Neural cell (in vitro differentiated cells): ENCODE data around the gene KIR3DL1. TPM values are rescaled to one million over a fixed set of nuclear protein-coding genes. Genes with fewer than 3 reads are reported as not detected.

Source experiments
- H2AFZ ChIP-seq: fragments of 200-600, 300-800 bp; sonication (generic), shearing (Covaris generic); 2 replicates; pipeline ENCODE4 v1.6.0; 2014; ENCODE audit warnings: low read depth, mild to moderate bottlenecking, antibody characterized with exemption, low read length, moderate library complexity
- H3F3A ChIP-seq: fragments of 200-600 bp; shearing (Covaris generic); 2 replicates; pipeline ENCODE4 v1.6.1; 2016; ENCODE audit warnings: mild to moderate bottlenecking, moderate library complexity, mixed read lengths, antibody characterized with exemption, low read length; ENCODE audit not compliant: insufficient read depth, poor library complexity, severe bottlenecking
- H3K27ac ChIP-seq: fragments of 200-600, 300-800 bp; sonication (generic), shearing (Covaris generic); 2 replicates; pipeline ENCODE4 v1.5.1; 2014; ENCODE audit warnings: mild to moderate bottlenecking, low read length, moderate library complexity
- H3K27me3 ChIP-seq: fragments of 300-800, 200-600 bp; sonication (generic), shearing (Covaris generic); 2 replicates; pipeline ENCODE4 v1.6.0; 2014; ENCODE audit warnings: mild to moderate bottlenecking, low read depth, low read length, moderate library complexity; ENCODE audit not compliant: insufficient read depth
- H3K36me3 ChIP-seq: fragments of 300-800, 200-600 bp; sonication (generic), shearing (Covaris generic); 2 replicates; pipeline ENCODE4 v1.5.1; 2014; ENCODE audit warnings: mild to moderate bottlenecking, antibody characterized with exemption, low read length, moderate library complexity; ENCODE audit not compliant: insufficient read depth
- H3K4me2 ChIP-seq: fragments of 300-800, 200-600 bp; sonication (generic), shearing (Covaris generic); 2 replicates; pipeline ENCODE4 v1.6.0; 2014; ENCODE audit warnings: mild to moderate bottlenecking, low read length
- H3K4me3 ChIP-seq: fragments of 300-800, 200-600 bp; sonication (generic), shearing (Covaris generic); 2 replicates; pipeline ENCODE4 v1.5.1; 2014; ENCODE audit warnings: mild to moderate bottlenecking, low read length, moderate library complexity
- H3K79me2 ChIP-seq: fragments of 200-600 bp; shearing (Covaris generic); replicated peaks from 2 replicates; pipeline ENCODE4 v1.6.0; 2014; ENCODE audit warnings: mild to moderate bottlenecking, low read length, moderate library complexity; ENCODE audit not compliant: insufficient read depth
- H3K9ac ChIP-seq: fragments of 300-800, 200-600 bp; sonication (generic), shearing (Covaris generic); 2 replicates; pipeline ENCODE4 v1.6.1; 2016; ENCODE audit warnings: mild to moderate bottlenecking, low read length, mixed read lengths
- H3K9me2 ChIP-seq: fragments of 200-600 bp; shearing (Covaris generic); 2 replicates; pipeline ENCODE4 v1.6.1; 2016; ENCODE audit warnings: mild to moderate bottlenecking, low read length, mixed read lengths; ENCODE audit not compliant: insufficient read depth
- H3K9me3 ChIP-seq: fragments of 200-600, 300-800 bp; sonication (generic), shearing (Covaris generic); 2 replicates; pipeline ENCODE4 v1.6.1; 2016; ENCODE audit warnings: mild to moderate bottlenecking, mixed run types, low read length, moderate library complexity, mixed read lengths
- H4K20me1 ChIP-seq: fragments of 200-600 bp; shearing (Covaris generic); 2 replicates; pipeline ENCODE4 v1.6.1; 2016; ENCODE audit warnings: mild to moderate bottlenecking, mixed run types; ENCODE audit not compliant: insufficient read depth
- CTCF ChIP-seq: fragments of 450-650 bp; IDR thresholded peaks from 2 replicates; pipeline ENCODE4 v1.5.1; 2014; ENCODE audit warnings: antibody characterized with exemption, mild to moderate bottlenecking, moderate library complexity; ENCODE audit not compliant: poor library complexity, severe bottlenecking
- EP300 ChIP-seq: fragments of 450-650 bp; conservative IDR thresholded peaks from 2 replicates; pipeline ENCODE4 v1.6.1; 2014; ENCODE audit warnings: antibody characterized with exemption, mild to moderate bottlenecking, moderate library complexity; ENCODE audit not compliant: poor library complexity, severe bottlenecking
- EZH2 ChIP-seq: fragments of 200-600, 300-800 bp; shearing (Covaris generic), sonication (generic); IDR thresholded peaks from 2 replicates; pipeline ENCODE4 v1.6.1; 2014; ENCODE audit warnings: antibody characterized with exemption, low read length, borderline replicate concordance, mild to moderate bottlenecking; ENCODE audit not compliant: insufficient read depth, poor library complexity, severe bottlenecking
- MXI1 ChIP-seq: fragments of 450-650 bp; conservative IDR thresholded peaks from 2 replicates; pipeline ENCODE4 v1.6.1; 2014; ENCODE audit warnings: antibody characterized with exemption, mild to moderate bottlenecking; ENCODE audit not compliant: poor library complexity, severe bottlenecking
- POLR2AphosphoS5 ChIP-seq: IDR thresholded peaks from 2 replicates; pipeline ENCODE4 v1.6.1; 2012
- RAD21 ChIP-seq: fragments of 450-650 bp; conservative IDR thresholded peaks from 2 replicates; pipeline ENCODE4 v1.6.1; 2014; ENCODE audit warnings: antibody characterized with exemption, mild to moderate bottlenecking, moderate library complexity
- REST ChIP-seq: IDR thresholded peaks from 2 replicates; pipeline ENCODE4 v1.6.1; 2012; ENCODE audit warnings: borderline replicate concordance
- SMC3 ChIP-seq: fragments of 450-650 bp; conservative IDR thresholded peaks from 2 replicates; pipeline ENCODE4 v1.6.1; 2014; ENCODE audit warnings: antibody characterized with exemption, mild to moderate bottlenecking, moderate library complexity; ENCODE audit not compliant: poor library complexity
- TAF1 ChIP-seq: IDR thresholded peaks from 2 replicates; pipeline ENCODE4 v1.6.1; 2012; ENCODE audit warnings: low read depth
- polyA plus RNA-seq: library from polyadenylated mRNA; depleted of rRNA; stranded (reverse); fragments of >200 nt; gene quantifications from 2 replicates; pipeline ENCODE4 v1.2.3, GENCODE V29; 2014
- small RNA-seq, 3 experiments: library from RNA; depleted of rRNA; stranded (forward); fragments of <200 nt; gene quantifications; one replicate each; pipeline ENCODE3, GENCODE V24; 2012

The KIR3DL1 gene
- polyA plus RNA-seq, 1 donor from 2014 or later = not detected

- H4K20me1 ChIP-seq = no peaks in the 10 kb centered on the region
- no peaks in the 10 kb centered on the region for H3F3A ChIP-seq
- TF ChIP-seq CTCF (no peak), POLR2AphosphoS5 (no peak), REST (no peak), RAD21 (no peak), SMC3 (no peak), MXI1 (no peak), EP300 (no peak), TAF1 (no peak), EZH2 (no peak)
- no peaks in the 10 kb centered on the region for H3K9me2 ChIP-seq
- H3K27ac ChIP-seq = no peak overlapping the region
- no peak overlapping the region for H3K4me2 ChIP-seq
- H3K9ac ChIP-seq = no peak overlapping the region
- H3K9me3 ChIP-seq = no peaks in the 10 kb centered on the region
- no peaks in the 10 kb centered on the region for H3K79me2 ChIP-seq
- no peak overlapping the region for H2AFZ ChIP-seq
- no peak overlapping the region for H3K4me3 ChIP-seq
- H3K27me3 ChIP-seq = no peaks in the 10 kb centered on the region
- H3K36me3 ChIP-seq = no peaks in the 10 kb centered on the region
Observed at GRCh38 chr19:54877471-54877870, 61.2 kb downstream of the KIR3DL1 start.

Small RNA genes within 50 kb of the gene (small RNA-seq; reads per million reads assigned to genes)
- gene KIR3DP1 = 0 reads per million in 3 experiments
- gene RNU6-222P = 0.10 to 2.9 (median 0.55) reads per million in 3 experiments

Other genes with a start within 250 kb of the KIR3DL1 start
- gene LILRA2, start 242.7 kb upstream of the KIR3DL1 start, polyA plus RNA-seq = not detected in 2 replicates
- gene LILRA1, start 222.8 kb upstream of the KIR3DL1 start, polyA plus RNA-seq = not detected in 2 replicates
- gene LILRB1, start 186.0 kb upstream of the KIR3DL1 start, polyA plus RNA-seq = not detected in 2 replicates
- gene LILRB4, start 153.5 kb upstream of the KIR3DL1 start, polyA plus RNA-seq = not detected in 2 replicates
- gene KIR3DL3, start 92.0 kb upstream of the KIR3DL1 start, polyA plus RNA-seq = not detected in 2 replicates
- not detected in 2 replicates for gene KIR2DL3, start 78.0 kb upstream of the KIR3DL1 start, polyA plus RNA-seq
- not detected in 2 replicates for gene KIR2DL1, start 46.7 kb upstream of the KIR3DL1 start, polyA plus RNA-seq
- gene KIR2DL4, start 12.9 kb upstream of the KIR3DL1 start, polyA plus RNA-seq = not detected in 2 replicates
- not detected in 2 replicates for gene KIR2DS4, start 16.2 kb downstream of the KIR3DL1 start, polyA plus RNA-seq
- not detected in 2 replicates for gene KIR3DL2, start 34.0 kb downstream of the KIR3DL1 start, polyA plus RNA-seq
- not detected in 2 replicates for gene FCAR, start 57.8 kb downstream of the KIR3DL1 start, polyA plus RNA-seq
- gene NCR1, start 89.7 kb downstream of the KIR3DL1 start, polyA plus RNA-seq = not detected in 2 replicates
- gene NLRP7, start 131.1 kb downstream of the KIR3DL1 start, polyA plus RNA-seq = not detected in 2 replicates
- gene NLRP2, start 149.9 kb downstream of the KIR3DL1 start, polyA plus RNA-seq = not detected in 2 replicates
- 0.31 TPM in 1 of 2 replicates, not detected in the other for gene GP6, start 221.8 kb downstream of the KIR3DL1 start, polyA plus RNA-seq
- gene RDH13, start 246.7 kb downstream of the KIR3DL1 start, polyA plus RNA-seq = 9.8 and 14.2 TPM in 2 replicates